Measurements from ENCODE around the gene DNAJC27. TPM values are rescaled to one million over a fixed set of nuclear protein-coding genes. Genes with fewer than 3 reads are reported as not detected.
"Not testable (repeated sequence)": the region's sequence is repeated elsewhere in the genome, so short reads cannot be mapped to it uniquely, and the experiment has no call there.

Gene DNAJC27
- total RNA-seq, 2 donors from 2014 or later = 15.0 to 27.2 TPM

DNA sequence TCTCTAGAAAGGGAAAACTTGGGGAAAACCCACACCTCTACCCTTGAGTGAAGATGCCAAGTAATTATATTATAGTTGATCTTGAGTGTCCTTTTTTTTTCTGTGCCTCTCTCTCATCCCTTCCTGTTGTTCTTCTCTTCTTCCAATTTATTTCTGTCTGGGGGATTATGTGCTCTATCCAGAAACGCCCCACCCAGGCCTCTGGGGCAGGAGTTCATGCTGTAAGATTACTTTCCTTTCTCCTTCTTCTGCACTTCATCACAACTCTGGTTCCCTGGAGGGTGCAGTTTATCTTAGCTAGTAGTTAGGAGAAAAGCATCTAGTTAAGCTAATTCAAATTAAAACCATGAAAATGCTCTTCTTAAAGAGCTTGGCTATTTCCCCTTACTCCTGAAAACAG lies 30.3 kb upstream of the DNAJC27 start:
- TF ChIP-seq CTCF (IDR thresholded peaks at IDR 0.05) = no peak
- no peak for ATAC-seq (ENCODE audit: insufficient number of reproducible peaks, low FRiP score, low read depth)

GRCh38 chr2:25001325-25001637 lies 29.5 kb upstream of the DNAJC27 start:
- Histone ChIP-seq H3K27me3 (replicated peaks; ENCODE audit: insufficient read depth) (no peaks in the 10 kb centered on the region), H3K4me1 (ENCODE audit: control insufficient read depth in 1 of 2, low read depth in 2 of 2) (peaks cover 4 to 18% of the 10 kb centered on the region in 2 donors), H3K4me3 (no peak overlapping the region), H3K36me3 (no peaks in the 10 kb centered on the region), H3K27ac (no peak overlapping the region), H3K9me3 (no peaks in the 10 kb centered on the region)
- DNase-seq (ENCODE audit: low spot score) (no peak), ATAC-seq (ENCODE audit: insufficient number of reproducible peaks, low FRiP score, low read depth) (no peak)
- TF ChIP-seq CTCF (IDR thresholded peaks at IDR 0.05) = no peak

More for the DNA sequence above, 30.3 kb upstream of the DNAJC27 start:
- Histone ChIP-seq H3K36me3 (no peaks in the 10 kb centered on the region), H3K27me3 (replicated peaks; ENCODE audit: insufficient read depth) (no peaks in the 10 kb centered on the region), H3K27ac (no peak overlapping the region), H3K9me3 (no peaks in the 10 kb centered on the region), H3K4me1 (ENCODE audit: control insufficient read depth in 1 of 2, low read depth in 2 of 2) (peaks cover 0 to 11% of the 10 kb centered on the region in 2 donors), H3K4me3 (no peak overlapping the region)
- DNase-seq (ENCODE audit: low spot score) = no peak

- no peak for TF ChIP-seq CTCF (IDR thresholded peaks at IDR 0.05)
- Histone ChIP-seq H3K27me3 (replicated peaks; ENCODE audit: insufficient read depth) (no peaks in the 10 kb centered on the region), H3K4me3 (no peak overlapping the region), H3K36me3 (no peaks in the 10 kb centered on the region), H3K9me3 (no peaks in the 10 kb centered on the region), H3K4me1 (ENCODE audit: control insufficient read depth in 1 of 2, low read depth in 2 of 2) (peaks cover 4 to 18% of the 10 kb centered on the region in 2 donors), H3K27ac (no peak overlapping the region)
- no peak for DNase-seq (ENCODE audit: low spot score)
- no peak for ATAC-seq (ENCODE audit: insufficient number of reproducible peaks, low FRiP score, low read depth)
Observed at GRCh38 chr2:25000503-25001324, 29.0 kb upstream of the DNAJC27 start.

DNA sequence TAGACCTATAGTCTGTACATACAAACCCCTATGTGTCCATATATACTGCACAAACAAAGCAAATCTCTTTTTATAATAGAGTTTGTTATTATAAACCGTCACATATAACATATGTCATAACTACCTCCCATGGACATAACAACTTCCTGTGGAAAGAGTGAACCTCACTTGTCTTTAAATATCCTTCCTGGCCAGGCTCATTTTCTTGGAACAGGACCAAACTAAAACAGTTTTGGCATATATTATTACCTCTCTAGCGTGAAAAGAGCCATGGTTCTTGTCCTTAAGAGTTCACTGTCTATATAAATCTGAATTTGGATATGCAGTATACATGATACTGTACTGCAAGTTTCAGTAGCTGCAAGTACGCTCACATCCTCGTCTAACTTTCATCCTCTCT lies 28.3 kb upstream of the DNAJC27 start:
- H3K27ac ChIP-seq = no peak overlapping the region
- DNase-seq (ENCODE audit: low spot score) (no peak), ATAC-seq (ENCODE audit: insufficient number of reproducible peaks, low FRiP score, low read depth) (no peak)
- H3K9me3 ChIP-seq = no peaks in the 10 kb centered on the region
- no peak for TF ChIP-seq CTCF (IDR thresholded peaks at IDR 0.05)
- no peak overlapping the region for H3K4me3 ChIP-seq
- no peaks in the 10 kb centered on the region for H3K36me3 ChIP-seq
- no peaks in the 10 kb centered on the region for H3K27me3 ChIP-seq (replicated peaks; ENCODE audit: insufficient read depth)
- peaks cover 4 to 18% of the 10 kb centered on the region in 2 donors for H3K4me1 ChIP-seq (ENCODE audit: control insufficient read depth in 1 of 2, low read depth in 2 of 2)

- not testable (repeated sequence) for H3K9me3 ChIP-seq; DNase-seq (ENCODE audit: low spot score); H3K4me3 ChIP-seq; H3K27me3 ChIP-seq (replicated peaks; ENCODE audit: insufficient read depth); H3K36me3 ChIP-seq; H3K27ac ChIP-seq; ATAC-seq (ENCODE audit: insufficient number of reproducible peaks, low FRiP score, low read depth)
- peaks cover 4 to 18% of the 10 kb centered on the region in 2 donors for H3K4me1 ChIP-seq (ENCODE audit: control insufficient read depth in 1 of 2, low read depth in 2 of 2)
Observed at GRCh38 chr2:24999097-24999496, 27.3 kb upstream of the DNAJC27 start.

All from thoracic aorta (tissue), 2 donors.